Measurements from ENCODE around the gene PDP2.
"Not testable (repeated sequence)": the region's sequence is repeated elsewhere in the genome, so short reads cannot be mapped to it uniquely, and the experiment has no call there.

PDP2 gene

DNA sequence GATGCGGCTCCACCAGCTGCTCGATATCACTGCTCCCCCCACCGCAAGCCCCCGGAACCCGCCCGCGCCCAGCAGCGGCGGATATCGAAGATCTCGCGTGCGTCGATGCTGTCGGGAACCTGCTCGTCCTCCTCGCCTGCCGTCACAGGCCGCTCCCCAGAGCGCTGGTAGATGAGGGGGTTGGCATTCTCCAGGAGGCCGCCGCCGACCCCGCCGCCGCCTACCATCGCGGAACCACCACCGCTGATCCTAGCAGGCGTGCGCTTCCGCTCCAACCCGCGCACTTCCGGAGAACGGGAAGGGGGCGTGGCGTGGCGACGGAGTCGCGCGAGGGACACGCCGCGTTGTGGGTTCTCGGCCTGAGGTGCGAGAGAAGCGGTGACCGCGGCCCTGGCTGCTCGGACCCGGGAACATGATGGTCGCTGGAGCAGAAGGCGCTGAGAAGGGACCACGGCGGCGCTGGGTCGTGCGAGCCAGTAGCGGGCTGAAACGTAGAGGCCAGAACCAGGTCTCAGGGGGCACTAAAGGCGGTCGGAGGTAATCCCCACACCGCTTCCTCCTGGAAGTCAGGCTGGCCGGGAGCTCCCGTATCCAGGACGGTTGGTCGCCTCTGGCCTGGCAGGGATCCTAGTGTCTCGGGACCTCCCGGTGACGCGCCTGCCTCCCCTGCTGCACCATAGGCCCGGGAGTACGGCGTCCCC lies 54.0 kb downstream of the PDP2 start, which contains the start of gene CIAO2B:
TSS of gene CIAO2B (minus strand) at position 265 of the 701 bp plus-strand sequence. CDS start at position 227, 38 bp downstream.
- peak; percentile 76 to 83 for DNase-seq (ENCODE audit: extremely low read depth in 1 of 2, low read depth in 1 of 2)

- not testable (repeated sequence) for DNase-seq (ENCODE audit: extremely low read depth in 1 of 2, low read depth in 1 of 2)
These were observed 54.6 kb downstream of the PDP2 start for GRCh38 chr16:66934839-66935313.

- no peak for DNase-seq (ENCODE audit: extremely low read depth in 1 of 2, low read depth in 1 of 2)
These were observed 55.1 kb downstream of the PDP2 start, which contains the start of gene CES2 for GRCh38 chr16:66935314-66936011. Gene CES2 (plus strand): TSS chr16:66935516. CDS start chr16:66935636, 120 bp downstream.

DNA sequence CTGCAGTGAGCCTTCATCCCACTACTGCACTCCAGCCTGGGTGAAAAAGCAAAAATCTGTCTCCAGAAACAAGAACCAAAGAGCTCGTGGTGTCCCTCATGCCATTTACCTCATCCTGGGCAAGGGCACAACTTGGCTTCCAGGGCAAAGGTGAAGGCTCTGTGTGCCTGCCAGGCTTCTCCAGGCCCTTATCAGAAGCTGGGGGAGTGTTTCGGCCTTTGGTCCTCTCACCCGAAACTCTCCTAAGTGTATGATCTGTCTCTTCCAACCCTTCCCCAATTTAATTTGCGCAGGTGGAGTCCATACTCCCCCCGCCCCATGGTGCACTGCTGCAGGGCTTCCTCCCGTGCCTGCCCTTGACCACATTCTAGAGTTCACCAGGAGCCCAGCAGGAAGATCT lies 56.1 kb downstream of the PDP2 start:
- no peak for DNase-seq (ENCODE audit: extremely low read depth in 1 of 2, low read depth in 1 of 2)

GRCh38 chr16:66936889-66937554 lies 56.7 kb downstream of the PDP2 start:
- no peak for DNase-seq (ENCODE audit: extremely low read depth in 1 of 2, low read depth in 1 of 2)

- no peak for DNase-seq (ENCODE audit: extremely low read depth in 1 of 2, low read depth in 1 of 2)
These were observed 57.5 kb downstream of the PDP2 start for GRCh38 chr16:66937725-66938337.

DNA sequence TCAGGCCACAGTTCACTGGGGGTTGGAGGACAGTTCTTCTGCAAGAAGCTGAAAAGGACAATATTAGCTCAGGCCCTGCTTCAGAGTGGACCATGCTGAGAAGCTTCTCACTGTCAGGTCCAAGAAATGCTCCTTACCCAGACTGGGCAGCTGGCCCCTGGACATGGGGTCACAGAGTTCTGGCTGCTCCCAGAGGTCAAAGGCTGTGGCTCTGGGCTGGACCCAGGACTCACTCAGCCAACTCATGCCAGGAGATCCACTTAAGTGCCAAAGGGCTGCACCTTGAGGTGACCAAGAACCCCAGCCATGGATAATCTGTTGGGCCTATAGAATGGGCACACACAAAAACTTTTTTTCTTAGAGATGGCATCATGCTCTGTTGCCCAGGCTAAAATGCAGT lies 59.1 kb downstream of the PDP2 start:
- DNase-seq (ENCODE audit: extremely low read depth in 1 of 2, low read depth in 1 of 2) = no peak

- no peak for DNase-seq (ENCODE audit: extremely low read depth in 1 of 2, low read depth in 1 of 2)
These were observed 59.9 kb downstream of the PDP2 start for GRCh38 chr16:66940236-66940635.
